HG03280 (cell line): Measurements from ENCODE around the gene NRCAM.

Experiments
- ATAC-seq: cut with Tn5 transposase; IDR thresholded peaks from one replicate; pipeline ENCODE4 v1.9.1; 2021; ENCODE audit warnings: mild to moderate bottlenecking, moderate library complexity; ENCODE audit not compliant: unreplicated experiment

The NRCAM gene

GRCh38 chr7:108460964-108461363 is 4.7 kb upstream of the NRCAM start:
- no peak for ATAC-seq

GRCh38 chr7:108459922-108460551 is 3.8 kb upstream of the NRCAM start:
- no peak for ATAC-seq

GRCh38 chr7:108457871-108458270 is 1.6 kb upstream of the NRCAM start:
- ATAC-seq, result no peak

- no peak for ATAC-seq
These were observed 757 bp upstream of the NRCAM start for GRCh38 chr7:108456845-108457540.

DNA sequence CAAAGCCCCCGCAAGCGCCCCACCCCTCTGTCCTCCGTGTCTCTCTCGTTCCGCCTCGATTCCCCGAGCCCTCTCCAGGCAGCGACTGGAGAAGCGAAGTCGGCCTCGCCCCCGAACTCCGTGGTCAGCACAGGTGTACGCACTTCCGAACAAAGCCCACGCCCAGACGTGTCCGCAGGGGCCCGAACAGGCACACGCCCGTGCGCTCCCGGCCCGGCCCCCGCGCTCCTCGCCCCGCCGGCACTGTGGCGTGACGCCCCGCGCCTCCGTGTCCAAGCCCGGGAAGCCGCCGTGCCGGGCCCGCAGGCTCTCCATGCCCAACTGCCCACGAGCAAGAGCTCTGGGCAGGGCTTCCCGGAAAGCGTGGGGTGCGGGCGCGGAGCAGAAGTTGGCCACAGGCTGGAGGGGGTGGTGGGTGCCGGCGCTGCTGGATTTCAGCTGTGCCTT is 662 bp downstream of the NRCAM start:
- ATAC-seq, result no peak

GRCh38 chr7:108454674-108455550 is 1.3 kb downstream of the NRCAM start:
- ATAC-seq, result no peak

- no peak for ATAC-seq
These were observed 1.9 kb downstream of the NRCAM start for GRCh38 chr7:108454317-108454673.

DNA sequence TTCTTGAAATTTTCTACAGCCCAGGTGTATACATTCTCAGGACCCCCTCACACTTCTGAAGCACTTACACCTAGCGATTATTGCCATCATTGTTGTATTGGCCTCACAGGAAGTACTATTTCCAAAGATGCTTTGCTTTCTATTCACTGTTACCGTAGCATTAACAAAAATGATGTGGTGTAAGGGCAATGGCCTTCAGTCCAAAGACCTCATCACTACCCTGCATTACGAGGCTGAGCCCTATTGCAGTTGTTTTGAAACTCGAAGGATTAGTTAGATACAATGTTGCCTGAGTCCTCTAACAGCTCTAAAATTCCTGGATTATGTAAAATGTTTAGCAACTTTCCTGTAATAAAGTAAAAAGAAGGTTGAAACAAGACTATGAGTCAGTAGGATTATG is 2.9 kb downstream of the NRCAM start:
- ATAC-seq, result no peak

DNA sequence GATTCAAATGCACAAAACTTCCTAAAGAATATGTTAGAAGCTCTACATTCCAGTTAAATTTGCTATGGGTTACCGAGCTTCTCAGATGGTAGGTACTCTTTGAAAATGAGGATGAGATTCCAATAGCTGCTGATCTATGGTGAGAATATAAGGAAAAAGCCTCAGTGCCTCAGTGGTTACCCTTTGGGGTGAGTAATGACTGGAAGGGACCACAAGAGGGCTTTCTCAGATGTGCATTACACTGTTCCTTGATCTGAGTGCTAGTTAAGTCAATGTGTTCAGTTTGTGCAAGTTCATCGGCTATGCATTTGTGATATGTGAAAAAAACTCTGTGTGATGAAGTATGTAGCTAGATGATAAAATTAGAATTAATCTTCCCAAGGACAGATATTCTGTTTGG is 3.5 kb downstream of the NRCAM start:
- peak; percentile 55 for ATAC-seq

- no peak for ATAC-seq
These were observed 4.9 kb downstream of the NRCAM start for GRCh38 chr7:108451296-108451848.

DNA sequence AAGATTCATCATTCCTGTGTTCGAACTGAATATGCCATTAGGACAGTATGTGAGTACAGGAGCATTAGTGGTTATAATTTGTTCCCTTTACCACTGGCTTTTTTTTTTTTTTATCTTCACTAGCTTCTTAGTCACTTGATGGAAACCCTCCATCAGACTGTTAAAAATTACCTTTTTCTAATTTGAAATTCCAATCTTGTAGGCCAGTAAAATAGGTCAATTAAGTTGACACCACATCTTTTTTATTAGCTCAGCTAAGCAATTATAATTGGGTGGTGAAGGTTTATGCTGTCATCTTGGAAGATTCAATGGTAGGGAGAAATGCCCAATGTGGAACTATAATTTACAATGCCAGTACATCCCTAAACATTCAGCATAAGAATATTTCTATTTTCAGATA is 6.1 kb downstream of the NRCAM start:
- ATAC-seq, result no peak

GRCh38 chr7:108449521-108449920 is 6.7 kb downstream of the NRCAM start:
- ATAC-seq, result no peak

DNA sequence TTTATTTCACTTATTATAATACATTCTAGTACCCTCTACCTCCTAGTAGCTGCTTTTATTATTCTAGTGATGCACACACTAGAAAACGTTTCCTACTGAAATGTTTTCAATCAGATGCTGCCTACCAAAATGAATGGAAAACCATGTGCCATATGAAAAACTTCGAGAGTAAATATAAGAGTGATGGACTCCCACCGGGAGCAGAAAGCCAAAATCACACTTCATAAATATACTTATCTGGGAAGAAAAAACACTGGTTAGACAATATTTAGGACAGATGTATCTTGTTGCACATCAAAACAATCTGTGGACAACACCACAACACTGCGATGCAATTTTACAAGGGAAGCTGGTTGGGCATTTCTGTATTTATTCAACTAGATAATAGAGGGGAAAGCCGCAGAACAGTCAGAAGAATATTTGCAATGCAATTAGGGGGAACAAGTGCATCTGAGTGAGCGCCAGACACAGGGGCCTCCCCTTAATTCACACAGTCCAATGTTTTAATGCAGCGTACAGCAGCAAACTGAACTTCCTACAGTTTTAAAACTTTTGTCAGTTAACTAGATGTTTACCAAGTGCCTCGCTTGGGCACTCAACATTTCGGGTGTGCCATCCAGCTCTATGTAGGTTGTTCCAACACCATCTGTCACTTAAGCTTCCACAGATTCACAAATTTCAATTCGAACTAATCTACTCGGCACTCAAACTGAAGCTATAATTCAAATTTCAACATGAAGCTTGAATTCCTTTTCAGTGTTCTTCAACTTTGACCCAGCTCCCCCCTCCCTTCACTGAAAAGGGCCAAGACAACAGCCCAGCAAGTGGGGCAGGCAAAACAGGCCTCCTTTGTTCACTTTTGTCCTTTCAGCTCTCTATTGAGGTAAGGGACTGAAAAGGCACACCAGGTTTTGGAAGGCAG is 7.4 kb downstream of the NRCAM start:
- no peak for ATAC-seq

GRCh38 chr7:108442039-108442568 is 14.1 kb downstream of the NRCAM start:
- ATAC-seq, result no peak

DNA sequence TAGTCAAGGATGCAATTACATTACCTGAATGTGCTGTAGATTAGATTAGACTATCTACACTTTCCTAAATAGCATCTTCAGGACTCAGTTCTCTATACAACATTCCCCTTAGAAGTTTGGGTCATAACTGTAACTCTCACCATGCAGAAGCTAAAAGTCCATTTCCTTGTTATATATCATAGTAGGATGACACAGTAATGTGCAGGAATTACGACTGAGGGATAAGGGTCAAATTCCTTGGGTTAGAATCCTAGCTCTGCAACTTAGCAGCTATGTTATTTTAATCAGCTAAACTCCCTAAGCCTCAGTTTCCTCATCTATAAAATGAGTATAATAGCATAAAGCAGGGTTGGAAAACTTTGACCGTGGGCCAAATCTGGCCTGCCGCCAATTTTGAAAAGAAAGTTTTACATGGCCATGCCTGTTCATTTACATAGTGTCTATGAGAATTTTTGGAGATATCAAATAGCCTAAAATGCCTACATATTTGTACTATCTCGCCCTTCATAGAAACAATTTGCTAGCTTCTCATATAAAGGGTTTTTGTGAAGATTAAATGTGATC is 14.8 kb downstream of the NRCAM start:
- ATAC-seq, result no peak

DNA sequence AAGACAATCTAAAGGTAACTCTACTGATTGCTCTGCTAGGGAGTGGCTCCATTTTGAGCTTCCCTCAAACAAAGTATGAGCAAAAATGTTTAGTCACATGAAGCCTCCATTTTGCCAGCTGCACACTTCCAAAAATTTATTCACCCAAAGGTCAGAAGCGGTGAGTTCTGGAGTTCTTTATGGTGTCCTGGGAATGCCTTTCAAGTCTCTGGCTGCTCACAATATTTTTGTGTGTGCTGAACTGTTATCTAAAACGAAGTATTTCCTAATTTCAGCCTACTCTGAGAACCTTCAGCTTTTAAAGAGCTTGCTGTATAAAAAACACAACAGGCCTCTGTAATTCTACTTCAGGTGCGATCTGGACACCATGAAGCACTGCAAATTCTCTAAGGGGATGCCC is 15.6 kb downstream of the NRCAM start:
- no peak for ATAC-seq

DNA sequence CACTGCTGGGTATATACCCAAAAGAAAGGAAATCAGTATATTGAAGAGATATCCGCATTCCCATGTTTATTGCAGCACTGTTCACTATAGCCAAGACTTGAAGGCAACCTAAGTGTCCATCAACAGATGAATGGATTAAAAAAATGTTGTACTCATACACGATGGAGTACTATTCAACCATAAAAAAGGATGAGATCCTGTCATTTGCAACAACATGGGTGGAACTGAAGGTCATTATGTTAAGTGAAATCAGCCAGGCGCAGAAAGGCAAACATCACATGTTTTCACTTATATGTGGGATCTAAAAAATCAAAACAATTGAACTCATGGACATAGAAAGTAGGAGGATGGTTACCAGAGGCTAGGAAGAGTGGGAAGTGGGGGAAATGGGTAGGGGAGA is 19.3 kb downstream of the NRCAM start:
- ATAC-seq, result no peak

GRCh38 chr7:108434010-108434409 is 22.2 kb downstream of the NRCAM start:
- no peak for ATAC-seq

DNA sequence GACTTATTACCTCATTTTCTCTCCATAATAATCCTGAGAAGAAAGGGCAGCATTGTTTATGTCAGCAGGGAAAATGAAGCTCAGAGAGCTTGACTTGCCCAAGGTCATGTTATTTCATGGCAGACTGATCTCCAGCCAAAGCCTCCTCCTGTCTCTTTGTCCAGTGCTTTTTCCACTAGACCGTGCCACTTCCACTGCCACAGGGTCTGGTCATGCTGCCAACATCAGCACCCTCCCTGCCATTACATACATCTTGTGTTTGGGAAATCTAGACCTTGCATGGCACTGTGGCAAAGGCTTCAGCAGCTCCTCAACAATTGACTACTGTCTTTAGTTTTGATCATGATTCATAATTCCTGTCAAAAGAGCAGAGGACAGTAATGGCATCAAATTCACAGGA is 25.1 kb downstream of the NRCAM start:
- no peak for ATAC-seq

- ATAC-seq, result no peak
These were observed 25.6 kb downstream of the NRCAM start for GRCh38 chr7:108430664-108431063.
